Measurements from ENCODE around the gene IGSF8.

- TF ChIP-seq POLR2AphosphoS5 (IDR thresholded peaks at IDR 0.05; ENCODE audit: low read depth, low read length) = no peak
- no peak for TF ChIP-seq POLR2A (IDR thresholded peaks at IDR 0.05; ENCODE audit: low read depth, low read length)
- no peak for TF ChIP-seq TAF1 (IDR thresholded peaks at IDR 0.05; ENCODE audit: borderline replicate concordance, low read depth, low read length)
These were observed 20.9 kb downstream of the IGSF8 start for GRCh38 chr1:160077486-160077885.

All from GM12892 (cell line).